ENCODE results near the gene AP4S1.
"Not testable (repeated sequence)": the region's sequence is repeated elsewhere in the genome, so short reads cannot be mapped to it uniquely, and the experiment has no call there.

The AP4S1 gene

DNA sequence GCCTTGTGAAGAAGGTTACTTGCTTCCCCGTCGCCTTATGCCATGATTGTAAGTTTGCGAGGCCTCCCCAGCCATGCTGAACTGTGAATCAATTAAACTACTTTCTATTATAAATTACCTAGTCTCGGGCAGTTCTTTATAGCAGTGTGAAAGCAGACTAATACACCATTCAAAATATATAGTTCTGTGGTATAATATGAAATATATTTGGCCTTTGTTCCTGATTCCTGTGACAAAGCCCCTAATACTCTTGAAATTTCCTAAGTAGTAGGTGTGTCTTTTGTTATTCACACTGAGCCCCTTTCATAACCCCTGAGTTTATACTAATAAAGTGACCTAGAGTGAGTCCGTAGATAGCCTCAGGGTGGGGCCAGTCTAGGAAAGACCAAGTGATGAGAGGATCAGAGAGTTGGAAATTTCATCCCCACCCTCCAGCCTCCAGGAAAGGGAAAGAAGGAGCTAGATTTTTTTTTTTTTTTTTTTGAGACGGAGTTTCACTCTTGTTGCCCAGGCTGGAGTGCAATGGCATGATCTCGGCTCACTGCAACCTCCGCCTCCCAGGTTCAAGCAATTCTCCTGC, 20.1 kb downstream of the AP4S1 start:
- Histone ChIP-seq H3K4me1 (ENCODE audit: control insufficient read depth in 1 of 2, insufficient read depth in 2 of 2, low read length in 2 of 2) (no peaks in the 10 kb centered on the region), H3K4me3 (ENCODE audit: low read depth in 1 of 2, low read length in 2 of 2) (no peak overlapping the region), H3K9me3 (ENCODE audit: control insufficient read depth in 1 of 2, low read length in 2 of 2) (no peaks in the 10 kb centered on the region)

DNA sequence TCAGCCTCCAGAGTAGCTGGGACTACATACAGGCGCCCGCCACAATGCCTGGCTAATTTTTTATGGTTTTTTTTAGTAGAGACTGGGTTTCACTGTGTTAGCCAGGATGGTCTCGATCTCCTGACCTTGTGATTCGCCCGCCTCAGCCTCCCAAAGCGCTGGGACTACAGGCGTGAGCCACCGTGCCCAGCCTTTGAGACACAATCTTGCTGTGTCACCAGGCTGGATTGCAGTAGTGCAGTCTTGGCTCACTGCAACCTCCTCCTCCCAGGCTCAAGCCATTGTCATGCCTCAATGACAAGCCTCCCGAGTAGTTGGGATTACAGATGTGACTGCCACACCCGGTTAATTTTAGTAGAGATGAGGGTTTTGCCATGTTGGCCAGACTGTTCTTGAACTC, 22.1 kb downstream of the AP4S1 start:
- H3K4me3 ChIP-seq (ENCODE audit: low read depth in 1 of 2, low read length in 2 of 2): no peak overlapping the region
- H3K27ac ChIP-seq (ENCODE audit: low read length): no peak overlapping the region
- no peaks in the 10 kb centered on the region for H3K27me3 ChIP-seq (ENCODE audit: low read depth, low read length)
- H3K9me3 ChIP-seq (ENCODE audit: control insufficient read depth in 1 of 2, low read length in 2 of 2): no peaks in the 10 kb centered on the region
- no peaks in the 10 kb centered on the region for H3K4me1 ChIP-seq (ENCODE audit: control insufficient read depth in 1 of 2, insufficient read depth in 2 of 2, low read length in 2 of 2)
- no peaks in the 10 kb centered on the region for H3K36me3 ChIP-seq (ENCODE audit: control insufficient read depth in 1 of 2, insufficient read depth in 2 of 2, low read length in 2 of 2)

More for the DNA sequence above, 20.1 kb downstream of the AP4S1 start:
- Histone ChIP-seq H3K36me3 (ENCODE audit: control insufficient read depth in 1 of 2, insufficient read depth in 2 of 2, low read length in 2 of 2) (no peaks in the 10 kb centered on the region), H3K27me3 (ENCODE audit: low read depth, low read length) (no peaks in the 10 kb centered on the region), H3K27ac (ENCODE audit: low read length) (no peak overlapping the region)

DNA sequence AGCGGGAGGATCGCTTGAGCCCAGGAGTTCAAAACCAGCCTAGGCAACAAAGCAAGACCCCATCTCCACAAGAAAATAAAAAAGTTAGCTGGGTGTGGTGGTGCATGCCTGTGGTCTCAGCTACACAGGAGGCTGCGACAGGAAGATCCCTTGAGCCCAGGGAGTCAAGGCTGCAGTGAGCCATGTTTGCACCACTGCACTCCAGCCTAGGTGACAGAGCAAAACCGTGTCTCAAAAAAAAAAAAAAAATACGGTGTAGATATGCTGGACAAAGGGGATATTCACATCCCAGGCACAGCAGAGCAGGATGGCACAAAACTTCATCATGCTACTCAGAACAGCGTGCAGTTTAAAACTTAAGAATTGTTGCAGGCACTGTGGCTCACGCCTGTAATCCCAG, 25.6 kb downstream of the AP4S1 start:
- no peak overlapping the region for H3K4me3 ChIP-seq (ENCODE audit: low read depth in 1 of 2, low read length in 2 of 2)
- no peaks in the 10 kb centered on the region for H3K27me3 ChIP-seq (ENCODE audit: low read depth, low read length)
- no peaks in the 10 kb centered on the region for H3K9me3 ChIP-seq (ENCODE audit: control insufficient read depth in 1 of 2, low read length in 2 of 2)
- peaks cover 0 to 2% of the 10 kb centered on the region in 2 donors for H3K4me1 ChIP-seq (ENCODE audit: control insufficient read depth in 1 of 2, insufficient read depth in 2 of 2, low read length in 2 of 2)
- no peak overlapping the region for H3K27ac ChIP-seq (ENCODE audit: low read length)
- H3K36me3 ChIP-seq (ENCODE audit: control insufficient read depth in 1 of 2, insufficient read depth in 2 of 2, low read length in 2 of 2): no peaks in the 10 kb centered on the region

DNA sequence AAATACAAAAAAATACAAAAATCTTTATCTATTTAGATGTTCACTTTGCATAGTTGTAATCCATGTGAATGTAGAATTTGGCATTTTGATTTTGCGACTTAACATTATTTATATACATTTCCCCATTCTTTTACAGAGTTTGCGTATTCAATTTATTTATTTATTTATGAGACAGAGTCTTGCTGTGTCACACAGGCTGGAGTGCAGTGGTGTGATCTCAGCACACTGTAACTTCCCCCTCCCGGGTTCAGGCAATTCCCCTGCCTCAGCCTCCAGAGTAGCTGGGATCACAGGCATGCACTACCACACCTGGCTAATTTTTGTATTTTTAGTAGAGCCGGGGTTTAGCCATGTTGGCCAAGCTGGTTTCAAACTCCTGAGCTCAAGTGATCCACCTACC, 26.1 kb downstream of the AP4S1 start:
- no peaks in the 10 kb centered on the region for H3K36me3 ChIP-seq (ENCODE audit: control insufficient read depth in 1 of 2, insufficient read depth in 2 of 2, low read length in 2 of 2)
- no peaks in the 10 kb centered on the region for H3K27me3 ChIP-seq (ENCODE audit: low read depth, low read length)
- H3K9me3 ChIP-seq (ENCODE audit: control insufficient read depth in 1 of 2, low read length in 2 of 2): no peaks in the 10 kb centered on the region
- H3K4me3 ChIP-seq (ENCODE audit: low read depth in 1 of 2, low read length in 2 of 2): no peak overlapping the region
- peaks cover 0 to 2% of the 10 kb centered on the region in 2 donors for H3K4me1 ChIP-seq (ENCODE audit: control insufficient read depth in 1 of 2, insufficient read depth in 2 of 2, low read length in 2 of 2)
- no peak overlapping the region for H3K27ac ChIP-seq (ENCODE audit: low read length)

DNA sequence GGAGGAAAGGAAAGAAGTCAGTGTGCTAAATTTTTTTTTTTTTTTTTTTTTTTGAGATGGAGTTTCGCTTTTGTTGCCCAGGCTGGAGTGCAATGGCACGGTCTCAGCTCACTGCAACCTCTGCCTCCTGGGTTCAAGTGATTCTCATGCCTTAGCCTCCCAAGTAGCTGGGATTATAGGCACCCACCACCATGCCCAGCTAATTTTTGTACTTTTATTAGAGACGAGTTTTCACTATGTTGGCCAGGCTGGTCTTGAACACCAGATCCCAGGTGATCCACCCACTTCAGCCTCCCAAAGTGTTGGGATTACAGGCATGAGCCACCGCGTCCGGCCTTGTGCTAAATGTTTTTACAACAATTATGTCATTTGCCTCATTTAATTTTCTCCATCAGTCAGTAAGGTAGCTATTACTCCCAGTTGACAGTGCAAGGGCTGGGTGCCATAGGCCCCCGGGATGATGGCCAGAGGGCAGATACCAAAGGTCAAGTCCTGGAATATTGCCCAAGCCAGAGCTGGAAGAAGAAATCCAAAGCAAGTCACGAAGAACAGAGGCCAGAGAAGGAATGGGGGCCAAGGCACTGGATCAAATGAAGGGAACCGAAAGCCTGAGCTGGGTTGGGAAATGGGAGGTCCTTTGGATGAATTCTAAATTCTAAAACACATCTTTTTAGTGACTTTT, 27.6 kb downstream of the AP4S1 start:
- not testable (repeated sequence) for H3K36me3 ChIP-seq (ENCODE audit: control insufficient read depth in 1 of 2, insufficient read depth in 2 of 2, low read length in 2 of 2); H3K9me3 ChIP-seq (ENCODE audit: control insufficient read depth in 1 of 2, low read length in 2 of 2); H3K4me1 ChIP-seq (ENCODE audit: control insufficient read depth in 1 of 2, insufficient read depth in 2 of 2, low read length in 2 of 2); H3K27me3 ChIP-seq (ENCODE audit: low read depth, low read length); H3K4me3 ChIP-seq (ENCODE audit: low read depth in 1 of 2, low read length in 2 of 2); H3K27ac ChIP-seq (ENCODE audit: low read length)

DNA sequence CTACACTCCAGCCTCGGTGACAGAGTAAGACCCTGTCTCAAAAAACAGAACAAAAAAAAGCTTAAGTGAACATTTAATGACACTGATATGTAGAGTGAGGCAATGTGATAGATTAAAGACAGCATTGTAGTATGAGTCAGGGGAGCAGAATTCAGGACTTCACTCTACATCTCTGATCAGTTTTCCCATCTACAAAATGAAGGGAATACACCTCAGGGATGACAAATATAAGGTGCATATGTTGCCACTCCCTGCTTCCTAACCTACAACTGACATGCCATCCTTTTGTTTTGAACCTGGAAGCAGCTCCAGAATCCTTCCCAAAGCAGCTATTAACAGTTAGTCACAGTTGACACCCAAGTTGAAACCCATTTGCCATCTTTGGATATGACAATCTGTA, 31.6 kb downstream of the AP4S1 start:
- Histone ChIP-seq H3K27me3 (ENCODE audit: low read depth, low read length) (no peaks in the 10 kb centered on the region), H3K9me3 (ENCODE audit: control insufficient read depth in 1 of 2, low read length in 2 of 2) (no peaks in the 10 kb centered on the region), H3K4me3 (ENCODE audit: low read depth in 1 of 2, low read length in 2 of 2) (no peak overlapping the region)

DNA sequence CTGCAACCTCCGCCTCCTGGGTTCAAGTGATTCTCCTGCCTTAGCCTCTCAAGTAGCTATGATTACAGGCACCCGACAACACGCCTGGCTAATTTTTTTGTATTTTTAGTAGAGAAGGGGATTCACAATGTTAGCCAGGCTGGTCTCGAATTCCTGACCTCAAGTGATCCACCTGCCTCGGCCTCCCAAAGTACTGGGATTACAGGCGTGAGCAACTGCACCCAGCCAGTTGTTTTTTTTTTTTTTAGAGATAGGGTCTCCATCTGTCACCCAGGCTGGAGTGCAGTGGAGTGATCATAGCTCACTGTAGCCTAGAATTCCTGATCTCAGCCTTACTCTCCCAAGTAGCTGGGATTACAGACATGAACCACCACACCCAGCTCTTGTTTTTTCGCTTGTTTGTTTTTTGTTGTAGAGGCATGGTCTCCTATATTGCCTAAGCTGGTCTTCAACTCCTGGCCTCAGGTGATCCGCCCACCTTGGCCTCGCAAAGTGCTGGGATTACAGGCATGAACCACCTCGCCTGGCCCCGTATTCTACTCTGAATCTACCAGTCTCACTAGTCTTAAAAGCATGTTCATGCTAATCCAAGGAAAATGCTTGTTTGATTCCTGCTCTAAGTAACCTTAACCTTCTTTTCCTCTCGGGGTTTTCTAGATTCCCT, 32.4 kb downstream of the AP4S1 start:
- no peak overlapping the region for H3K27ac ChIP-seq (ENCODE audit: low read length)
- no peak overlapping the region for H3K4me3 ChIP-seq (ENCODE audit: low read depth in 1 of 2, low read length in 2 of 2)

More for the DNA sequence above, 31.6 kb downstream of the AP4S1 start:
- H3K4me1 ChIP-seq (ENCODE audit: control insufficient read depth in 1 of 2, insufficient read depth in 2 of 2, low read length in 2 of 2): peaks cover 0 to 2% of the 10 kb centered on the region in 2 donors
- no peak overlapping the region for H3K27ac ChIP-seq (ENCODE audit: low read length)
- no peaks in the 10 kb centered on the region for H3K36me3 ChIP-seq (ENCODE audit: control insufficient read depth in 1 of 2, insufficient read depth in 2 of 2, low read length in 2 of 2)

DNA sequence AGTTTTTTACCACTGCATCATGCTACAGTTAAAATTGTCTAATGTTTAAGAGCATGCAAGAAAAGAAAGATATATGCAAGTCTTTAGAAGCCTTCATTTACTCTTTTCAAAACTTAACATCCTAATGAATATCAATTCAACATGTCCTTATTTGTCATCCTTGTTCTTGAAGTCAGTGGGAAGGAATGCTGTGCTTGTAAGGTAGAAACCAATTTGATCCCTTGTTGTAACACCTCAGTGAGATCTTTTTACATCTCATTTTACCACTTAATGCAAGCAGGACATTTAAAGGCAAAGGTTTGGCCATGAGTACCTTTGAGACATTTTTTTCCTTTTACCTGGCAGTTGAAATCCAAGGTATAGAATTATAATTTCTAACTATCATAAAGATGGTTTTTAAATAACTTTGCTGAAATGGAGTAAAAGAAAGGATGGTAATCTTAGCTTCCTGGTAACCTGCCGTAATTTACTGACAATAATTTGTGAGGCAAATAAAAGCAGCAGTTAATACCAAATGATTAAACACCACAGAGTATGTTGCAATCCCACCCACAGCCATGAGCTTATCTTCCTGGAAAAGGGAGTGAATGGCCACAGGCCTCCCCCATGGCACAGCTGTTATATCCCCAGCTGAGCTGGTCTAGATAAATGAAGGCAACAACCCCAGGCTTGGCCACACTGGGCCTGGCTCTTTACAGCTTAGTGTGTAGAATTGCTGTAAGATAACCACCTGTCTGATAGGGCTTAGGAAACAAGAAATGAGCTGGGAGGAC, 33.9 kb downstream of the AP4S1 start:
- H3K4me1 ChIP-seq (ENCODE audit: control insufficient read depth in 1 of 2, insufficient read depth in 2 of 2, low read length in 2 of 2): peaks cover 0 to 2% of the 10 kb centered on the region in 2 donors
- no peaks in the 10 kb centered on the region for H3K9me3 ChIP-seq (ENCODE audit: control insufficient read depth in 1 of 2, low read length in 2 of 2)
- no peak overlapping the region for H3K27ac ChIP-seq (ENCODE audit: low read length)
- H3K27me3 ChIP-seq (ENCODE audit: low read depth, low read length): no peaks in the 10 kb centered on the region
- H3K36me3 ChIP-seq (ENCODE audit: control insufficient read depth in 1 of 2, insufficient read depth in 2 of 2, low read length in 2 of 2): no peaks in the 10 kb centered on the region
- no peak overlapping the region for H3K4me3 ChIP-seq (ENCODE audit: low read depth in 1 of 2, low read length in 2 of 2)

More for the DNA sequence above, 32.4 kb downstream of the AP4S1 start:
- Histone ChIP-seq H3K36me3 (ENCODE audit: control insufficient read depth in 1 of 2, insufficient read depth in 2 of 2, low read length in 2 of 2) (no peaks in the 10 kb centered on the region), H3K27me3 (ENCODE audit: low read depth, low read length) (no peaks in the 10 kb centered on the region), H3K9me3 (ENCODE audit: control insufficient read depth in 1 of 2, low read length in 2 of 2) (no peaks in the 10 kb centered on the region), H3K4me1 (ENCODE audit: control insufficient read depth in 1 of 2, insufficient read depth in 2 of 2, low read length in 2 of 2) (peaks cover 0 to 2% of the 10 kb centered on the region in 2 donors)

DNA sequence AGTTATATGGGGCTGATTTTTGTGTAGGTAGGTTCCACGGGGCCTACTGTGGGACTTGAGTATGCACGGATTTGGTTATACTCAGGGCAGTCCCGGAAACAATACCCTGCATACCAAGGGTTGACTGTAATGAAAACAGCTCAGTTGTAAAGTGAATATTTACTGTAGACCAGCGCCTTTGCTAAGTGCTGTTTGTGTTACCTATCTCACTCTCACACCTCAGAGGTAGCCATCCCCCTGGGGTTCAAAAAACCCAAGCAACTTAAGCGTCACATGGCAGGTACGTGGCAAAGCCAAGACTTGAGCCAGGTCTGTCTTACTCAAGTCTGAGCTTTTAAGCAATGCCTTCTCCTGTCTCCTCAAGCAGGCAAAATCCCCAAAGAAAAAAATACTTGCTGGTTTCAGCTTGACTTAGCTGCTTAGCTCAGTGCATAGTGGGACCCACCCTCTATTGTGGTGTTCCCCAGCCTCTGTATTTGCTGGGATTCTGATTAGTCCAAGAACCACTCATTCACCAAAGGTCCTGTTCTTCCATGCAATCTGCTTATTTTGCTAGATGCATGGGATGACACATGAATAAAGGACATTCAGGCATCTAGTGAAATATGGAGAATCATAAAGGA, 34.9 kb downstream of the AP4S1 start:
- no peaks in the 10 kb centered on the region for H3K27me3 ChIP-seq (ENCODE audit: low read depth, low read length)
- H3K4me1 ChIP-seq (ENCODE audit: control insufficient read depth in 1 of 2, insufficient read depth in 2 of 2, low read length in 2 of 2): no peaks in the 10 kb centered on the region
- no peaks in the 10 kb centered on the region for H3K36me3 ChIP-seq (ENCODE audit: control insufficient read depth in 1 of 2, insufficient read depth in 2 of 2, low read length in 2 of 2)
- no peak overlapping the region for H3K27ac ChIP-seq (ENCODE audit: low read length)
- H3K9me3 ChIP-seq (ENCODE audit: control insufficient read depth in 1 of 2, low read length in 2 of 2): no peaks in the 10 kb centered on the region
- no peak overlapping the region for H3K4me3 ChIP-seq (ENCODE audit: low read depth in 1 of 2, low read length in 2 of 2)

DNA sequence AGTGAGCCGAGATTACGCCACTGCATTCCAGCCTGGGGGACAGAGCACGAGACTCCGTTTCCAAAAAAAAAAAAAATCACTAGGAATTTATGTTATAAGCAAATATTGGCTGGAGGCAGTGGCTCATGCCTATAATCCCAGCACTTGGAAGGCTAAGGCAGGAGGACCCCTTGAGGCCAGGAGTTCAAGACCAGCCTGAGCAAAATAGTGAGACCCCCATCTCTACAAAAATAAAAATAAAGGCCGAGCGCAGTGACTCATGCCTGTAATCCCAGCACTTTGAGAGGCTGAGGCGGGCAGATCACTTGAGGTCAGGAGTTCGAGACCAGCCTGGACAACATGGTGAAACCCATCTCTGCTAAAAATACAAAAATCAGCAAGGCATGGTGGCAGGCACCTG, 37.5 kb downstream of the AP4S1 start:
- H3K36me3 ChIP-seq (ENCODE audit: control insufficient read depth in 1 of 2, insufficient read depth in 2 of 2, low read length in 2 of 2); H3K4me3 ChIP-seq (ENCODE audit: low read depth in 1 of 2, low read length in 2 of 2); H3K4me1 ChIP-seq (ENCODE audit: control insufficient read depth in 1 of 2, insufficient read depth in 2 of 2, low read length in 2 of 2); H3K27ac ChIP-seq (ENCODE audit: low read length); H3K9me3 ChIP-seq (ENCODE audit: control insufficient read depth in 1 of 2, low read length in 2 of 2); H3K27me3 ChIP-seq (ENCODE audit: low read depth, low read length): not testable (repeated sequence)

DNA sequence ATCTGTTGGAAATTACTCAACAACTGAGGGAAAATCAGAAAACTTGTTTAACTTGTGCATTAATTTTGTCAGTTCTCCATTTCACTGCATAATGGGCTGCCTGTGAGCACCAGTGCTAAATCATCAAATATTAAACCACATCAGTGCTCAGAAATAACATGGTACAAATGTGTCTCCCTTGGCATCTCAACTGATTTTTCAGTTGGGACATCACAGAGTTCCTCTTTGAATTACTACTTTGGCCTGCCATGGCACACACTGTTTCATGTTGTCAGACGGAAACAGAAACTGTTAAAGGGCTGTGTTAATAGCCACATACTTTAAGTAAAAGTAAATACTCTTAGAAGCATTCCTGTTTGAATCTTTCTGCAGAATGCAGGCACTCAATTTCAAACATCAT, 42.8 kb downstream of the AP4S1 start:
- Histone ChIP-seq H3K27me3 (ENCODE audit: low read depth, low read length) (no peaks in the 10 kb centered on the region), H3K4me3 (ENCODE audit: low read depth in 1 of 2, low read length in 2 of 2) (no peak overlapping the region), H3K27ac (ENCODE audit: low read length) (no peak overlapping the region), H3K4me1 (ENCODE audit: control insufficient read depth in 1 of 2, insufficient read depth in 2 of 2, low read length in 2 of 2) (no peaks in the 10 kb centered on the region), H3K36me3 (ENCODE audit: control insufficient read depth in 1 of 2, insufficient read depth in 2 of 2, low read length in 2 of 2) (peaks cover 0 to 6% of the 10 kb centered on the region in 2 donors), H3K9me3 (ENCODE audit: control insufficient read depth in 1 of 2, low read length in 2 of 2) (no peaks in the 10 kb centered on the region)

Measured in muscle layer of duodenum (tissue), 2 donors.